H9 (cell line): ENCODE measurements around the gene THY1. TPM values are rescaled to one million over a fixed set of nuclear protein-coding genes. Genes with fewer than 3 reads are reported as not detected.
"Not testable (repeated sequence)": the region's sequence is repeated elsewhere in the genome, so short reads cannot be mapped to it uniquely, and the experiment has no call there.

Experiments used
- DNase-seq: peaks from one replicate; pipeline ENCODE4 v3.0.0-alpha.2; 2017
- H2AFZ ChIP-seq: one replicate; pipeline ENCODE4 v1.6.1; 2013; ENCODE audit warnings: mild to moderate bottlenecking, low read length, control low read depth, moderate library complexity
- H2AK5ac ChIP-seq: 2 replicates; pipeline ENCODE4 v1.6.1; 2013; ENCODE audit warnings: low read length, control low read depth, mixed read lengths; ENCODE audit not compliant: insufficient read length
- H2BK120ac ChIP-seq: one replicate; pipeline ENCODE4 v1.6.1; 2013; ENCODE audit warnings: low read depth, mild to moderate bottlenecking, low read length, control low read depth, inconsistent platforms; ENCODE audit not compliant: poor library complexity, severe bottlenecking
- H2BK12ac ChIP-seq: 2 replicates; pipeline ENCODE4 v1.6.1; 2013; ENCODE audit warnings: low read length, control low read depth, mixed read lengths, low read depth; ENCODE audit not compliant: insufficient read length
- H2BK15ac ChIP-seq: 2 replicates; pipeline ENCODE4 v1.6.1; 2013; ENCODE audit warnings: low read depth, low read length, control low read depth
- H2BK20ac ChIP-seq: one replicate; pipeline ENCODE4 v1.6.1; 2013; ENCODE audit warnings: low read depth, mild to moderate bottlenecking, low read length, control low read depth, inconsistent platforms; ENCODE audit not compliant: poor library complexity, severe bottlenecking
- H2BK5ac ChIP-seq: 2 replicates; pipeline ENCODE4 v1.6.1; 2013; ENCODE audit warnings: low read length, control low read depth, mixed read lengths; ENCODE audit not compliant: insufficient read length
- H3K14ac ChIP-seq: 2 replicates; pipeline ENCODE4 v1.6.1; 2013; ENCODE audit warnings: low read length, control low read depth; ENCODE audit not compliant: insufficient read depth
- H3K18ac ChIP-seq: 2 replicates; pipeline ENCODE4 v1.6.1; 2013; ENCODE audit warnings: low read depth, mild to moderate bottlenecking, mixed read lengths, low read length, control low read depth; ENCODE audit not compliant: insufficient read length
- H3K23ac ChIP-seq: 2 replicates; pipeline ENCODE4 v1.6.1; 2013; ENCODE audit warnings: low read length, control low read depth, mixed read lengths, low read depth; ENCODE audit not compliant: insufficient read length
- H3K23me2 ChIP-seq: 2 replicates; pipeline ENCODE4 v1.6.1; 2013; ENCODE audit warnings: low read depth, mild to moderate bottlenecking, mixed read lengths, low read length, control low read depth; ENCODE audit not compliant: insufficient read length, poor library complexity, severe bottlenecking
- H3K27ac ChIP-seq: 2 replicates; pipeline ENCODE4 v1.5.1; 2013; ENCODE audit warnings: low read length, control low read depth, mixed read lengths, low read depth; ENCODE audit not compliant: insufficient read length
- H3K27me3 ChIP-seq: 2 replicates; pipeline ENCODE4 v1.6.1; 2013; ENCODE audit warnings: low read length, control low read depth, inconsistent platforms; ENCODE audit not compliant: insufficient read depth
- H3K4ac ChIP-seq: 2 replicates; pipeline ENCODE4 v1.6.1; 2013; ENCODE audit warnings: low read depth, mild to moderate bottlenecking, control low read depth, inconsistent platforms, low read length, moderate library complexity
- H3K4me1 ChIP-seq: 2 replicates; pipeline ENCODE4 v1.6.1; 2013; ENCODE audit warnings: low read length, control low read depth, inconsistent platforms; ENCODE audit not compliant: insufficient read depth
- H3K4me2 ChIP-seq: 2 replicates; pipeline ENCODE4 v1.6.1; 2013; ENCODE audit warnings: low read length, control low read depth, mixed read lengths; ENCODE audit not compliant: insufficient read length, insufficient read depth
- H3K56ac ChIP-seq: 2 replicates; pipeline ENCODE4 v1.6.1; 2013; ENCODE audit warnings: low read depth, mild to moderate bottlenecking, mixed read lengths, low read length, control low read depth; ENCODE audit not compliant: insufficient read length
- H3K79me1 ChIP-seq: 2 replicates; pipeline ENCODE4 v1.6.1; 2013; ENCODE audit warnings: low read depth, mild to moderate bottlenecking, moderate library complexity, low read length, control low read depth, inconsistent platforms; ENCODE audit not compliant: insufficient read depth, poor library complexity, severe bottlenecking
- H3K79me2 ChIP-seq: 2 replicates; pipeline ENCODE4 v1.6.1; 2013; ENCODE audit warnings: low read length, control low read depth, inconsistent platforms; ENCODE audit not compliant: insufficient read depth
- H3K9ac ChIP-seq: 2 replicates; pipeline ENCODE4 v1.6.1; 2013; ENCODE audit warnings: low read length, control low read depth, mixed read lengths; ENCODE audit not compliant: insufficient read length; ENCODE audit errors: extremely low read depth
- H3K9me3 ChIP-seq: one replicate; pipeline ENCODE4 v1.6.1; 2013; ENCODE audit warnings: low read depth, low read length, inconsistent platforms; ENCODE audit not compliant: control insufficient read depth
- H3T11ph ChIP-seq: one replicate; pipeline ENCODE4 v1.6.1; 2013; ENCODE audit warnings: mild to moderate bottlenecking, low read length, control low read depth, inconsistent platforms
- H4K20me1 ChIP-seq: one replicate; pipeline ENCODE4 v1.6.1; 2013; ENCODE audit not compliant: control insufficient read depth, insufficient read length, insufficient read depth
- H4K5ac ChIP-seq: 2 replicates; pipeline ENCODE4 v1.6.1; 2013; ENCODE audit warnings: low read depth, mild to moderate bottlenecking, mixed read lengths, low read length, control low read depth; ENCODE audit not compliant: insufficient read length
- H4K8ac ChIP-seq: replicated peaks from 2 replicates; pipeline ENCODE4 v1.6.1; 2013; ENCODE audit warnings: low read length, control low read depth, mixed read lengths, low read depth; ENCODE audit not compliant: insufficient read length
- H4K91ac ChIP-seq: 2 replicates; pipeline ENCODE4 v1.6.1; 2013; ENCODE audit warnings: low read depth, mild to moderate bottlenecking, moderate library complexity, mixed read lengths, low read length, control low read depth; ENCODE audit not compliant: insufficient read length
- H3K27ac Mint-ChIP-seq, 3 experiments: 2 replicates in 2 of 3; 3 replicates in 1 of 3; pipeline ENCODE4 v1.8.0; 2020 to 2021; ENCODE audit warnings: mixed read lengths in 3 of 3, mild to moderate bottlenecking in 1 of 3, moderate library complexity in 1 of 3
- H3K27me3 Mint-ChIP-seq: 2 replicates; pipeline ENCODE4 v1.8.0; 2021; ENCODE audit warnings: low read depth, mild to moderate bottlenecking, moderate library complexity, mixed read lengths
- H3K36me3 Mint-ChIP-seq, 3 experiments: 2 replicates in 2 of 3; 3 replicates in 1 of 3; pipeline ENCODE4 v1.8.0; 2020 to 2021; ENCODE audit warnings: low read depth in 3 of 3, mixed read lengths in 3 of 3; ENCODE audit not compliant: insufficient read depth in 1 of 3
- H3K4me1 Mint-ChIP-seq, 2 experiments: 2 replicates each; pipeline ENCODE4 v1.8.0; 2020; ENCODE audit warnings: mixed read lengths in 2 of 2
- H3K4me3 Mint-ChIP-seq, 2 experiments: 2 replicates in 1 of 2; 3 replicates in 1 of 2; pipeline ENCODE4 v1.8.0; 2020 to 2021; ENCODE audit warnings: mild to moderate bottlenecking in 2 of 2, mixed read lengths in 2 of 2, moderate library complexity in 1 of 2
- H3K9me3 Mint-ChIP-seq, 2 experiments: 2 replicates in 1 of 2; 3 replicates in 1 of 2; pipeline ENCODE4 v1.8.0; 2020; ENCODE audit warnings: mild to moderate bottlenecking in 2 of 2, mixed read lengths in 2 of 2, moderate library complexity in 1 of 2
- CTCF ChIP-seq: fragments of 200-600 bp; sonication (generic); conservative IDR thresholded peaks from 3 replicates; pipeline ENCODE4 v1.8.0; 2021; ENCODE audit warnings: antibody characterized with exemption, mild to moderate bottlenecking
- WGBS: extraction: QIAGEN DNeasy Blood & Tissue Kit; methylation state at CpG from one replicate; pipeline ENCODE4 v1.1.7; 2013; ENCODE audit warnings: missing lambda C conversion rate, low lambda C conversion rate, mixed read lengths; ENCODE audit not compliant: insufficient read length; ENCODE audit errors: extremely low coverage; 5-methylcytosine and 5-hydroxymethylcytosine counted together
- total RNA-seq: library from RNA; stranded (reverse); gene quantifications from 2 replicates; pipeline ENCODE4 v1.2.1, GENCODE V29; 2021

Gene THY1
- total RNA-seq, 1 experiment from 2014 or later, result 176 TPM

DNA sequence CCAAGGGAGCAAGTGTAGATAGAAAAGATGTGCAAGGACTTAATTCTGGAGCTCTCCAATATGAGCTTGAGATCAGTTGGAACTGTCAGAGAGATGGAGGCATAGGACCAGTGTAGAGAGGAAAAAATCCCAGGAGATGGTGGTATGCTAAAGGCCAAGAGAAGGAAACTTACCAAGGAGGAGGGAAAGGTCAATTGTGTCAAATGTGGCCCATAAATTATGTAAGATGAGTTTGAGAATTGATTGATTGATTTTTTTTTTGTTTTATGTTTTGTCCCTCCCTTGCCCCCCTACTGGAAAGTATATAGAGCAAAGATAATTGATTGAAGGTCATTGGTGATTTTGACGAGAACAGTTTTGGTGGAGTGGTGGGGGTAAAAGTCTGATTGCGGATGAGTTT is 38.6 kb downstream of the THY1 start:
- Histone ChIP-seq H3K27ac (no peak overlapping the region), H3K4ac (no peak overlapping the region), H2BK12ac (no peak overlapping the region), H3K79me1 (no peaks in the 10 kb centered on the region), H2BK120ac (no peak overlapping the region), H4K5ac (no peak overlapping the region), H3K18ac (no peak overlapping the region), H3K23me2 (peaks cover 15% of the 10 kb centered on the region), H3K4me2 (no peak overlapping the region), H4K8ac (no peak overlapping the region), H2BK5ac (no peak overlapping the region), H3K23ac (no peak overlapping the region), H3K56ac (no peak overlapping the region), H3K27me3 (peaks cover 3% of the 10 kb centered on the region; the same call in 1 of the 2 replicates), H3K79me2 (no peaks in the 10 kb centered on the region), H2AFZ (no peak overlapping the region), H2AK5ac (no peak overlapping the region), H3K9ac (no peak overlapping the region), H3K14ac (no peak overlapping the region), H3K4me1 (peaks cover 3% of the 10 kb centered on the region; the same call in 1 of the 2 replicates), H4K91ac (no peak overlapping the region), H3K9me3 (no peaks in the 10 kb centered on the region), H3T11ph (no peak overlapping the region), H2BK20ac (no peak overlapping the region), H4K20me1 (no peaks in the 10 kb centered on the region), H2BK15ac (no peak overlapping the region)
- peaks cover 11 to 15% of the 10 kb centered on the region in 2 experiments for H3K4me1 Mint-ChIP-seq
- no peak overlapping the region for H3K27ac Mint-ChIP-seq
- WGBS, result 100% methylated on average over 1 of the region's 2 CpGs
- no peak for DNase-seq
- no peaks in the 10 kb centered on the region; a peak in 1 of 5 replicates for H3K9me3 Mint-ChIP-seq
- H3K27me3 Mint-ChIP-seq, result peaks cover 15% of the 10 kb centered on the region
- H3K36me3 Mint-ChIP-seq, result no peaks in the 10 kb centered on the region
- H3K4me3 Mint-ChIP-seq, result no peak overlapping the region
- no peak for TF ChIP-seq CTCF

- not testable (repeated sequence) for H2AFZ ChIP-seq, H2BK15ac ChIP-seq, H3K27ac Mint-ChIP-seq, H3K79me2 ChIP-seq, H3K36me3 Mint-ChIP-seq, H2BK20ac ChIP-seq, H3T11ph ChIP-seq, H3K9me3 Mint-ChIP-seq, H2BK5ac ChIP-seq, H3K79me1 ChIP-seq, H4K91ac ChIP-seq, H3K27me3 ChIP-seq, H3K27ac ChIP-seq, H3K56ac ChIP-seq, H2BK120ac ChIP-seq, H3K4me3 Mint-ChIP-seq, H2BK12ac ChIP-seq, H3K18ac ChIP-seq, H3K9ac ChIP-seq, H4K8ac ChIP-seq, H3K4ac ChIP-seq, H4K5ac ChIP-seq, H3K4me1 ChIP-seq, H4K20me1 ChIP-seq, H3K14ac ChIP-seq, H3K9me3 ChIP-seq, H3K23ac ChIP-seq, H2AK5ac ChIP-seq, DNase-seq
- peaks cover 15% of the 10 kb centered on the region for H3K27me3 Mint-ChIP-seq
- WGBS, result no CpG with 5 or more reads among the region's 14 CpGs
- Histone ChIP-seq H3K23me2 (peaks cover 15% of the 10 kb centered on the region), H3K4me2 (peak overlapping the region; percentile 79)
- H3K4me1 Mint-ChIP-seq, result peaks cover 26 to 33% of the 10 kb centered on the region in 2 experiments
Observed at GRCh38 chr11:119382513-119382912, 40.5 kb downstream of the THY1 start.
